Gastrocnemius medialis (tissue), 4 donors: ENCODE results near the gene UBE3C. TPM values are rescaled to one million over a fixed set of nuclear protein-coding genes. Genes with fewer than 3 reads are reported as not detected.
A peak's percentile ranks its signal among the peaks of the same experiment; 100 is the strongest.

Experiments used
- ATAC-seq, 2 donors: fragments of 150-250 bp; one replicate each; pipeline ENCODE4 v1.9.1; 2016
- DNase-seq, 2 donors: peaks; one replicate each; pipeline ENCODE4 v3.0.0-alpha.2; 2019
- H3K27ac ChIP-seq, 4 donors: fragments of 200-600 bp; sonication (generic); 1 replicate in 1 of 4; 2 replicates in 3 of 4; pipeline ENCODE4 v1.5.1; 2016 to 2018; ENCODE audit warnings: mild to moderate bottlenecking in 2 of 4, moderate library complexity in 1 of 4
- H3K27me3 ChIP-seq, 3 donors: fragments of 200-600 bp; sonication (generic) in 2 of 3; 1 replicate in 1 of 3; 2 replicates in 2 of 3; pipeline versions ENCODE4 v1.5.1 to v1.6.0; 2016 to 2019; ENCODE audit warnings: mild to moderate bottlenecking in 1 of 3, moderate library complexity in 1 of 3
- H3K36me3 ChIP-seq, 2 donors: fragments of 200-600 bp; sonication (generic) in 1 of 2; one replicate each; pipeline ENCODE4 v1.5.1; 2017 to 2018
- H3K4me1 ChIP-seq, 2 donors: fragments of 200-600 bp; sonication (generic) in 1 of 2; one replicate each; pipeline ENCODE4 v1.5.1; 2016 to 2017; ENCODE audit warnings: mild to moderate bottlenecking in 2 of 2
- H3K4me3 ChIP-seq, 4 donors: fragments of 200-600 bp; sonication (generic) in 3 of 4; 1 replicate in 1 of 4; 2 replicates in 3 of 4; pipeline ENCODE4 v1.5.1; 2016 to 2019; ENCODE audit warnings: mild to moderate bottlenecking in 2 of 4
- H3K9me3 ChIP-seq, 3 donors: fragments of 200-600 bp; sonication (generic) in 2 of 3; 1 replicate in 1 of 3; 2 replicates in 2 of 3; pipeline ENCODE4 v1.5.1; 2016 to 2019
- POLR2A ChIP-seq, 2 donors: fragments of 450-650 bp; IDR thresholded peaks; one replicate each; pipeline ENCODE4 v1.6.1; 2017; ENCODE audit warnings: antibody characterized with exemption in 2 of 2, mild to moderate bottlenecking in 2 of 2, moderate library complexity in 2 of 2
- in situ Hi-C, 4 donors: fragments of 200-750 bp; cut with MboI; loops; one replicate each; pipeline versions ENCODE4 v1.15.0 to v1.8.0; 2017; ENCODE audit warnings: low sequenced_read_pairs in 4 of 4
- intact Hi-C: fragments of 100-400 bp; cut with DNase I; formaldehyde crosslinking; loops from one replicate; pipeline ENCODE4 v1.15.1; 2023; ENCODE audit warnings: low total_unique reads
- total RNA-seq, 4 donors: library from RNA; depleted of rRNA; stranded (reverse); fragments of >200 nt; gene quantifications; one replicate each; pipeline versions ENCODE4 v1.1.0 to v1.2.3, GENCODE V29; 2016
- TF ChIP-seq, protein P1 (sequence below), 5 experiments: fragments of 450-650 bp in 3 of 5; fragments of 200-600 bp in 2 of 5; sonication (generic) in 2 of 5; IDR thresholded peaks in 4 of 5; conservative IDR thresholded peaks in 1 of 5; 1 replicate in 4 of 5; 2 replicates in 1 of 5; pipeline ENCODE4 v1.5.1; 2016 to 2019; ENCODE audit warnings: antibody characterized with exemption in 5 of 5, mild to moderate bottlenecking in 3 of 5, moderate library complexity in 3 of 5

The UBE3C gene
- total RNA-seq, 4 donors from 2014 or later = 64.4 to 123 (median 76.3) TPM

DNA sequence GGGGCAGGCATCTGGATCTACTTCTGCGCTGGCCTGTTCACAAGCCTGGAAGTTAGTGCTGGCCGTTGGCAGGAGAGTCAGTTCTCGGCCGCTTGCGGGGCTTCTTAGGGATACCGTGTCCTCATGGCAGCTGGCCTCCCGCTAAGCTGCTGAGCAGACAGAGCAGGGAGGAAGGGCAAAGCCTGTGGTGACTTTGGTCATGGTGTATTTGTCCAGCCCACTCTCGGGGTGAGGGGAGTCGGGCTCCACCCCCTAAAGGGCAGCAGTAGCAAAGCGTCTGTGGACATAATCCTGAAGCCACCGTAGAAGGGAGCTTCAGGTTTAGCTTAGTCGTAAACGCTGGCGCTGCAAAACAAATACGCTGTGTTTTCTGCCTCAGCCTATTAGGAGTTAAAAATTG lies 12.2 kb downstream of the UBE3C start:
- H3K4me1 ChIP-seq = peaks cover 67 to 68% of the 10 kb centered on the region in 2 donors
- DNase-seq (peak; percentile 36 to 82), ATAC-seq (peak; percentile 86)
- H3K36me3 ChIP-seq = no peaks in the 10 kb centered on the region
- no peaks in the 10 kb centered on the region for H3K27me3 ChIP-seq
- H3K9me3 ChIP-seq = no peaks in the 10 kb centered on the region
- in situ Hi-C loops (no loop called here), intact Hi-C loops (loop anchor here (5.0 kb wide), 1 partner anchor 101 kb away; no protein-coding TSS in a partner anchor)
- peak overlapping the region; percentile 7 to 20 (median 14) for H3K4me3 ChIP-seq
- peak overlapping the region; percentile 55 to 83 (median 74) for H3K27ac ChIP-seq
- TF ChIP-seq, protein P1, sequence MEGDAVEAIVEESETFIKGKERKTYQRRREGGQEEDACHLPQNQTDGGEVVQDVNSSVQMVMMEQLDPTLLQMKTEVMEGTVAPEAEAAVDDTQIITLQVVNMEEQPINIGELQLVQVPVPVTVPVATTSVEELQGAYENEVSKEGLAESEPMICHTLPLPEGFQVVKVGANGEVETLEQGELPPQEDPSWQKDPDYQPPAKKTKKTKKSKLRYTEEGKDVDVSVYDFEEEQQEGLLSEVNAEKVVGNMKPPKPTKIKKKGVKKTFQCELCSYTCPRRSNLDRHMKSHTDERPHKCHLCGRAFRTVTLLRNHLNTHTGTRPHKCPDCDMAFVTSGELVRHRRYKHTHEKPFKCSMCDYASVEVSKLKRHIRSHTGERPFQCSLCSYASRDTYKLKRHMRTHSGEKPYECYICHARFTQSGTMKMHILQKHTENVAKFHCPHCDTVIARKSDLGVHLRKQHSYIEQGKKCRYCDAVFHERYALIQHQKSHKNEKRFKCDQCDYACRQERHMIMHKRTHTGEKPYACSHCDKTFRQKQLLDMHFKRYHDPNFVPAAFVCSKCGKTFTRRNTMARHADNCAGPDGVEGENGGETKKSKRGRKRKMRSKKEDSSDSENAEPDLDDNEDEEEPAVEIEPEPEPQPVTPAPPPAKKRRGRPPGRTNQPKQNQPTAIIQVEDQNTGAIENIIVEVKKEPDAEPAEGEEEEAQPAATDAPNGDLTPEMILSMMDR (IDR thresholded peaks at IDR 0.05 in 4 of 5, conservative IDR thresholded peaks at IDR 0.05 in 1 of 5) = no peak
- no peak for TF ChIP-seq POLR2A (IDR thresholded peaks at IDR 0.05)

DNA sequence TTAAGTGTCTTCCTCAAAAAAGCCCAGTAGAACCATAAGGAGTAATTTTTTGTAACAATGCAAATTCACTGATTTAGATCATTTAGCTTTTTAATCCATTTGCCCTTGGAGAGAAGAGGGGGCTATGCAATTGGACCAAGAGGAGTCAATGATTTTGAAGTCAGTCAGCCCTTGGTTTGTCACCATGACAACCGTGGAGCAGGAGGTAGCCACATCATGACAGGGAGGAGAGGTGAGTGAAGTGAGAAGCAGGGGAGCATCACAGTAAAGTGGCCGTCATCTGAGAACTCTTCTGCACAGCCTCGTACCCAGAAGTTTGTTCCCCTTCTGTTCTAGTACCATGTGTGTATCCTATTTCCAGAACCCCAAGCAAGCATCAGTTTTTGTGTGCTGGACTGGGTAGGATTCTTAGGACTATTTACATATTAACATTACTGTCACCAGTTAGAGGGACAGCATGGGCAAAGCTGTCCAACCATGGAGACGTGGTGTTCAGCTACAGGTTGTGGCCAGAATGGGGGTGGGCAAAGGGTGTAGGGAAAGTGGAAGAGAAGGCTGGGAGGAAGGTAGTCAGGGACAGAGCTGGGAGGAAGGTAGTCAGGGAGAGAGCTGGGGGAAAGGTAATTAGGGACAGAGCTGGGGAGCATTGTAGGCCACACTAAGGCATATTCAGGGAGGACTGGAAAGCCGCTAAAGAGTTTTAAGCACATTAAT lies 13.1 kb downstream of the UBE3C start:
- H3K27me3 ChIP-seq = no peaks in the 10 kb centered on the region
- peak overlapping the region in 1 of 4 donors; percentile 20 for H3K4me3 ChIP-seq
- no peak for TF ChIP-seq POLR2A (IDR thresholded peaks at IDR 0.05)
- TF ChIP-seq, protein P1 (IDR thresholded peaks at IDR 0.05 in 4 of 5, conservative IDR thresholded peaks at IDR 0.05 in 1 of 5) = no peak
- H3K36me3 ChIP-seq = no peaks in the 10 kb centered on the region
- no peaks in the 10 kb centered on the region for H3K9me3 ChIP-seq
- H3K4me1 ChIP-seq = peaks cover 69 to 75% of the 10 kb centered on the region in 2 donors
- DNase-seq (no peak), ATAC-seq (no peak)
- intact Hi-C loops (loop anchor here (5.0 kb wide), 1 partner anchor 101 kb away; no protein-coding TSS in a partner anchor), in situ Hi-C loops (no loop called here)
- H3K27ac ChIP-seq = peak overlapping the region; percentile 55 to 83 (median 74)

DNA sequence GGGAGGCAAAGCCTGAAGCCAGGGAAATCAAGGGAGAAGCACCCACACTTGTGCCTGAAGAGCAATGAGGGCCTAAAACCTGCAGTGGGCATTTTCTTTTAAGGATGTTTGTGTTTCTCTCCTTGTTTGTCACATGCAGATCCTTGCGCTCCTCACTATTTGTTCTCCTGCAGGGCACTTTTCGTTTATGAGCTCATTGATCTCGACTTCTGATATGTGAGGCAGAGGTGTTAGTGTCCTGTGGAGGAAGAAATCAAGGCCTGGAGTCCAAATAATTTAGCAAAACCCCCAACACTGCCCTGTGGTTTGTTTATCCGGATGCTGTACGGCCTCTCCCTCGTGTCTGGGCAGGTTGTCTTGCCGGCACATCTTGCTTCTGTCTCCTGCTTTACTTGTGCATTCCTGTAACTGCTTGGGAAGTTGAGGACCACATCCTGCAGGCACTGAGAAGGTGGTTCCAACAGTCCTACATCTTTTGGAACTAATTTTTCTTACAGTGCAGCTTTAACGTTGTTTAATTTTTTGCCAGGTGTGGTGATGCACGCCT lies 13.7 kb downstream of the UBE3C start:
- Histone ChIP-seq H3K36me3 (no peaks in the 10 kb centered on the region), H3K4me1 (peaks cover 75 to 77% of the 10 kb centered on the region in 2 donors), H3K4me3 (no peak overlapping the region), H3K9me3 (no peaks in the 10 kb centered on the region), H3K27ac (peak overlapping the region in 3 of 4 donors; percentile 74 to 83 (median 75)), H3K27me3 (no peaks in the 10 kb centered on the region)
- TF ChIP-seq, protein P1 (IDR thresholded peaks at IDR 0.05 in 4 of 5, conservative IDR thresholded peaks at IDR 0.05 in 1 of 5) = no peak
- no peak for TF ChIP-seq POLR2A (IDR thresholded peaks at IDR 0.05)
- intact Hi-C loops (loop anchor here (5.0 kb wide), 1 partner anchor 100 kb away; no protein-coding TSS in a partner anchor), in situ Hi-C loops (no loop called here)
- DNase-seq (no peak), ATAC-seq (no peak)

DNA sequence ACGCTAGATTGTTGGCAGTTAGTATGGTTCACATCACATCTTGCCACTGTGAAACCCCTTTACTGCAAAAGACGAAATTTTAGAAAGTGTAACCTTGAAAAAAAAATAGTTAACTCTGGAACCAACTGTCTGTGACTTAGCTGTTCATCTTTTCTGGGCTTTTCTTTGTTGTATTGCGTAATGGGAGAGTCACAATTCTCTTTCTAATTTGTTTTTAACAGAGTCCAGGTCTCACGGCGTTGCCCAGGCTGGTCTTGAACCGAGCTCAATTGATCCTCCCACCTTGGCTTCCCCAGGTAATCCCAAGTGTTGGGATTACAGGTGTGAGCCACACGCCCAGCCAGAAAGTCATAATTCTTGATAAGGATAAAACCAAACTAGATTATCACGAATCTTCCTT lies 14.5 kb downstream of the UBE3C start:
- peaks cover 73 to 80% of the 10 kb centered on the region in 2 donors for H3K4me1 ChIP-seq
- ATAC-seq = no peak
- no peaks in the 10 kb centered on the region for H3K27me3 ChIP-seq
- no peak for DNase-seq
- H3K36me3 ChIP-seq = no peaks in the 10 kb centered on the region
- no peak overlapping the region for H3K4me3 ChIP-seq
- in situ Hi-C loops = no loop called here
- H3K9me3 ChIP-seq = no peaks in the 10 kb centered on the region
- no peak overlapping the region for H3K27ac ChIP-seq
- TF ChIP-seq, protein P1 (IDR thresholded peaks at IDR 0.05 in 4 of 5, conservative IDR thresholded peaks at IDR 0.05 in 1 of 5) = no peak
- TF ChIP-seq POLR2A (IDR thresholded peaks at IDR 0.05) = no peak
- intact Hi-C loops = loop anchor here (5.0 kb wide), 1 partner anchor 99 kb away; no protein-coding TSS in a partner anchor
